Stimulated activated naive CD8-positive, alpha-beta T cell treated with anti-CD3 and anti-CD28 coated beads, Interleukin-15, Interleukin-2, amounts not matched to agents 100 ng/mL and 50 ng/mL, for 24 hours (primary cell): ENCODE measurements around the gene NOSTRIN.

Source experiments
- H3K27ac Mint-ChIP-seq: one replicate; pipeline ENCODE4 v1.8.0; 2021; ENCODE audit warnings: mild to moderate bottlenecking, mixed read lengths
- H3K27me3 Mint-ChIP-seq: one replicate; pipeline ENCODE4 v1.8.0; 2021; ENCODE audit warnings: mixed read lengths
- H3K36me3 Mint-ChIP-seq: one replicate; pipeline ENCODE4 v1.8.0; 2021; ENCODE audit warnings: low read depth, mixed read lengths
- H3K4me1 Mint-ChIP-seq: one replicate; pipeline ENCODE4 v1.8.0; 2021; ENCODE audit warnings: low read depth, mixed read lengths
- H3K4me3 Mint-ChIP-seq: one replicate; pipeline ENCODE4 v1.8.0; 2021; ENCODE audit warnings: mild to moderate bottlenecking, mixed read lengths
- H3K9me3 Mint-ChIP-seq: one replicate; pipeline ENCODE4 v1.8.0; 2021; ENCODE audit warnings: mixed read lengths

Gene NOSTRIN

GRCh38 chr2:168821992-168822391, 19.6 kb downstream of the NOSTRIN start:
- Mint-ChIP-seq H3K4me3 (no peak overlapping the region), H3K36me3 (no peaks in the 10 kb centered on the region), H3K27me3 (no peaks in the 10 kb centered on the region), H3K9me3 (no peaks in the 10 kb centered on the region), H3K4me1 (no peaks in the 10 kb centered on the region), H3K27ac (no peak overlapping the region)

GRCh38 chr2:168825126-168825525, 22.7 kb downstream of the NOSTRIN start:
- no peak overlapping the region for H3K4me3 Mint-ChIP-seq
- H3K9me3 Mint-ChIP-seq = no peaks in the 10 kb centered on the region
- H3K27ac Mint-ChIP-seq = no peak overlapping the region
- H3K4me1 Mint-ChIP-seq = no peaks in the 10 kb centered on the region
- H3K27me3 Mint-ChIP-seq = no peaks in the 10 kb centered on the region
- H3K36me3 Mint-ChIP-seq = no peaks in the 10 kb centered on the region

- Mint-ChIP-seq H3K4me1 (no peaks in the 10 kb centered on the region), H3K36me3 (no peaks in the 10 kb centered on the region), H3K4me3 (no peak overlapping the region), H3K27ac (no peak overlapping the region), H3K27me3 (no peaks in the 10 kb centered on the region), H3K9me3 (no peaks in the 10 kb centered on the region)
Measured at GRCh38 chr2:168830958-168831357, 28.5 kb downstream of the NOSTRIN start.

GRCh38 chr2:168831662-168832061, 29.2 kb downstream of the NOSTRIN start:
- Mint-ChIP-seq H3K4me1 (no peaks in the 10 kb centered on the region), H3K9me3 (no peaks in the 10 kb centered on the region), H3K27ac (no peak overlapping the region), H3K4me3 (no peak overlapping the region), H3K27me3 (no peaks in the 10 kb centered on the region), H3K36me3 (no peaks in the 10 kb centered on the region)

- no peaks in the 10 kb centered on the region for H3K4me1 Mint-ChIP-seq
- H3K4me3 Mint-ChIP-seq = no peak overlapping the region
- H3K9me3 Mint-ChIP-seq = no peaks in the 10 kb centered on the region
- H3K36me3 Mint-ChIP-seq = no peaks in the 10 kb centered on the region
- no peaks in the 10 kb centered on the region for H3K27me3 Mint-ChIP-seq
- H3K27ac Mint-ChIP-seq = no peak overlapping the region
Measured at GRCh38 chr2:168835969-168836368, 33.5 kb downstream of the NOSTRIN start.

GRCh38 chr2:168841445-168841844, 39.0 kb downstream of the NOSTRIN start:
- Mint-ChIP-seq H3K27ac (no peak overlapping the region), H3K4me1 (no peaks in the 10 kb centered on the region), H3K4me3 (no peak overlapping the region), H3K36me3 (no peaks in the 10 kb centered on the region), H3K27me3 (no peaks in the 10 kb centered on the region), H3K9me3 (no peaks in the 10 kb centered on the region)

GRCh38 chr2:168843253-168843652, 40.8 kb downstream of the NOSTRIN start:
- Mint-ChIP-seq H3K4me1 (no peaks in the 10 kb centered on the region), H3K27ac (no peak overlapping the region), H3K36me3 (no peaks in the 10 kb centered on the region), H3K4me3 (no peak overlapping the region), H3K27me3 (no peaks in the 10 kb centered on the region), H3K9me3 (no peaks in the 10 kb centered on the region)

- H3K4me1 Mint-ChIP-seq = no peaks in the 10 kb centered on the region
- H3K36me3 Mint-ChIP-seq = peaks cover 5% of the 10 kb centered on the region
- no peaks in the 10 kb centered on the region for H3K9me3 Mint-ChIP-seq
- no peak overlapping the region for H3K4me3 Mint-ChIP-seq
- H3K27me3 Mint-ChIP-seq = no peaks in the 10 kb centered on the region
- H3K27ac Mint-ChIP-seq = no peak overlapping the region
Measured at GRCh38 chr2:168848225-168848624, 45.8 kb downstream of the NOSTRIN start.

- no peak overlapping the region for H3K4me3 Mint-ChIP-seq
Measured at GRCh38 chr2:168849610-168850009, 47.2 kb downstream of the NOSTRIN start.

GRCh38 chr2:168850846-168851245, 48.4 kb downstream of the NOSTRIN start:
- peaks cover 7% of the 10 kb centered on the region for H3K9me3 Mint-ChIP-seq
- no peaks in the 10 kb centered on the region for H3K27me3 Mint-ChIP-seq
- H3K4me1 Mint-ChIP-seq = no peaks in the 10 kb centered on the region
- peaks cover 14% of the 10 kb centered on the region for H3K36me3 Mint-ChIP-seq
- no peak overlapping the region for H3K4me3 Mint-ChIP-seq
- H3K27ac Mint-ChIP-seq = no peak overlapping the region

More at GRCh38 chr2:168849610-168850009, 47.2 kb downstream of the NOSTRIN start:
- H3K36me3 Mint-ChIP-seq = peaks cover 11% of the 10 kb centered on the region
- no peaks in the 10 kb centered on the region for H3K4me1 Mint-ChIP-seq
- H3K27me3 Mint-ChIP-seq = no peaks in the 10 kb centered on the region
- no peak overlapping the region for H3K27ac Mint-ChIP-seq
- H3K9me3 Mint-ChIP-seq = peaks cover 4% of the 10 kb centered on the region

GRCh38 chr2:168851674-168852320, 49.4 kb downstream of the NOSTRIN start:
- Mint-ChIP-seq H3K9me3 (peaks cover 7% of the 10 kb centered on the region), H3K36me3 (peaks cover 14% of the 10 kb centered on the region)

GRCh38 chr2:168852481-168852880, 50.0 kb downstream of the NOSTRIN start:
- no peak overlapping the region for H3K4me3 Mint-ChIP-seq
- no peaks in the 10 kb centered on the region for H3K27me3 Mint-ChIP-seq
- H3K4me1 Mint-ChIP-seq = no peaks in the 10 kb centered on the region
- H3K27ac Mint-ChIP-seq = no peak overlapping the region
- peaks cover 7% of the 10 kb centered on the region for H3K9me3 Mint-ChIP-seq
- H3K36me3 Mint-ChIP-seq = peaks cover 14% of the 10 kb centered on the region

More at GRCh38 chr2:168851674-168852320, 49.4 kb downstream of the NOSTRIN start:
- no peak overlapping the region for H3K4me3 Mint-ChIP-seq
- no peak overlapping the region for H3K27ac Mint-ChIP-seq
- no peaks in the 10 kb centered on the region for H3K27me3 Mint-ChIP-seq
- H3K4me1 Mint-ChIP-seq = no peaks in the 10 kb centered on the region

GRCh38 chr2:168853471-168853870, 51.0 kb downstream of the NOSTRIN start:
- Mint-ChIP-seq H3K27ac (no peak overlapping the region), H3K27me3 (no peaks in the 10 kb centered on the region), H3K4me3 (no peak overlapping the region), H3K4me1 (no peaks in the 10 kb centered on the region), H3K9me3 (peaks cover 7% of the 10 kb centered on the region), H3K36me3 (peaks cover 14% of the 10 kb centered on the region)

GRCh38 chr2:168854651-168855050, 52.2 kb downstream of the NOSTRIN start:
- Mint-ChIP-seq H3K4me3 (no peak overlapping the region), H3K4me1 (no peaks in the 10 kb centered on the region), H3K27ac (no peak overlapping the region), H3K9me3 (peaks cover 7% of the 10 kb centered on the region), H3K36me3 (peaks cover 14% of the 10 kb centered on the region), H3K27me3 (no peaks in the 10 kb centered on the region)

GRCh38 chr2:168855601-168856000, 53.2 kb downstream of the NOSTRIN start:
- H3K4me1 Mint-ChIP-seq = no peaks in the 10 kb centered on the region
- no peak overlapping the region for H3K27ac Mint-ChIP-seq
- no peaks in the 10 kb centered on the region for H3K27me3 Mint-ChIP-seq
- H3K9me3 Mint-ChIP-seq = peaks cover 7% of the 10 kb centered on the region
- no peak overlapping the region for H3K4me3 Mint-ChIP-seq
- H3K36me3 Mint-ChIP-seq = peaks cover 14% of the 10 kb centered on the region

GRCh38 chr2:168858146-168858545, 55.7 kb downstream of the NOSTRIN start:
- H3K27ac Mint-ChIP-seq = no peak overlapping the region
- no peaks in the 10 kb centered on the region for H3K27me3 Mint-ChIP-seq
- H3K4me1 Mint-ChIP-seq = no peaks in the 10 kb centered on the region
- H3K9me3 Mint-ChIP-seq = peaks cover 7% of the 10 kb centered on the region
- peaks cover 11% of the 10 kb centered on the region for H3K36me3 Mint-ChIP-seq
- H3K4me3 Mint-ChIP-seq = no peak overlapping the region
